Measurements from ENCODE around the gene POLD4.

POLD4 gene

GRCh38 chr11:67313125-67313890 lies 40.0 kb downstream of the POLD4 start:
- DNase-seq: no peak

GRCh38 chr11:67312187-67313021 lies 40.9 kb downstream of the POLD4 start:
- no peak for DNase-seq

GRCh38 chr11:67311556-67312082 lies 41.7 kb downstream of the POLD4 start:
- DNase-seq: no peak

GRCh38 chr11:67311051-67311555 lies 42.2 kb downstream of the POLD4 start:
- DNase-seq: no peak

GRCh38 chr11:67310246-67311050 lies 42.9 kb downstream of the POLD4 start:
- DNase-seq: no peak

DNA sequence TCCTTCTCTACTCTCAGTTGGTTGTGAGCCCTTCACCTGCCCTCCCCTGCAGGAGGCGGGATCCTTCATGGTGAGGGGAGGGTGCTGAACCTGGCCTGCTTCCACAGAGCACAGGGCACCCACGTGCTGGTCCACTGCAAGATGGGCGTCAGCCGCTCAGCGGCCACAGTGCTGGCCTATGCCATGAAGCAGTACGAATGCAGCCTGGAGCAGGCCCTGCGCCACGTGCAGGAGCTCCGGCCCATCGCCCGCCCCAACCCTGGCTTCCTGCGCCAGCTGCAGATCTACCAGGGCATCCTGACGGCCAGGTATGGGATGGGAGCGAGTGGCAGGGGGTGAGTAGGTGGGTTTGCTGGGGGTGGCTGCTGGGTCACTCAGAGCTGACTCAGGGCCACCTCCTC lies 43.7 kb downstream of the POLD4 start:
- DNase-seq: no peak

- no peak for DNase-seq
These were observed 44.2 kb downstream of the POLD4 start for GRCh38 chr11:67309166-67309565.

GRCh38 chr11:67308031-67308866 lies 45.1 kb downstream of the POLD4 start:
- DNase-seq: no peak

DNA sequence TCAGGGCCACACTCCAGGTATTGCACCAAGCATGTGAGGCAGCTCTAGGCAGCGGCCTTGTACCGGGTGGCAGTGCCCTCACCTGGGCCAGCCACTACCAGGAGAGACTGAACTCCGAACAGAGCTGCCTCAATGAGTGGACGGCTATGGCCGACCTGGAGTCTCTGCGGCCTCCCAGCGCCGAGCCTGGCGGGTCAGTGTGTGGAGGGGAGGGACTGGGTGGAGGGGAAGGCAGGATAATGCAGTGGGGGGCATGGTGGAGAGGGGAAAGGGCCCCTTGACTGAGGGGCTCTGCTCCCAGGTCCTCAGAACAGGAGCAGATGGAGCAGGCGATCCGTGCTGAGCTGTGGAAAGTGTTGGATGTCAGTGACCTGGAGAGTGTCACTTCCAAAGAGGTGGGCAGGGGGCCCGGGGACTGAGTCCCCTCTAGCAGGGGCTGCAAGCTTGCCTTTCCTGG lies 45.8 kb downstream of the POLD4 start:
- no peak for DNase-seq

GRCh38 chr11:67306769-67307544 lies 46.4 kb downstream of the POLD4 start:
- no peak for DNase-seq

GRCh38 chr11:67304511-67305113 lies 48.7 kb downstream of the POLD4 start:
- no peak for DNase-seq

GRCh38 chr11:67303835-67304411 lies 49.4 kb downstream of the POLD4 start:
- DNase-seq: no peak

GRCh38 chr11:67303132-67303834 lies 50.1 kb downstream of the POLD4 start, which contains the start of gene SSH3:
Gene SSH3 (plus strand): TSS chr11:67303530. CDS start chr11:67303626, 96 bp downstream.
- DNase-seq: peak; percentile 76

DNA sequence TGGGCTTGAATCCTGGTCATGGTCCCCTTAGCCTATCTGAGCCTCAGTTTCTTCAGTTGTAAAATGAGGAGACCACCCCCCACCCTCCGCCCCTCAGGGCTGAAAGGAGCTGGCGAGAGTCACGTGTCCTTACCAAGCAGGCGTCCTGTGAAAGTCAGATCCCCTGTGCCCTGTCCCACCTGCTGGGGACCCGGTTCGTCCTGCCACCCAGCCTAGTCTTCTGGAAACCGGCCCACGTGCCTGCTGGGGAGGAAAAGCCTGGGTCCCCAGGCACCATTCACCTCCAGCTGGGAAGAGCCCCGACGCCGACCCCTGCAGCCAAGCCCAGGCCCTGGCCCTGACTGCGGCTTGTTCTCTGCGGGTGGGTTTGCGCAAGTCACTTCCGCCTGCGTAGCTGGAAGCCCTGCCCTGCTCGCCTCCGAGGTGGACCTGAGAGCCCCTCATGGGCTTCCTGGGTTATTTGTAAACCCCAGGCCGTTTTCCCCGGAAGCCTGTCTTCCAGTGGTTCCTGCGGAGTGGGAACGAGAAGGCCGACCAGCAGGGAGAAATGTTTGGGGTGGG lies 50.7 kb downstream of the POLD4 start:
- peak; percentile 32 for DNase-seq

DNA sequence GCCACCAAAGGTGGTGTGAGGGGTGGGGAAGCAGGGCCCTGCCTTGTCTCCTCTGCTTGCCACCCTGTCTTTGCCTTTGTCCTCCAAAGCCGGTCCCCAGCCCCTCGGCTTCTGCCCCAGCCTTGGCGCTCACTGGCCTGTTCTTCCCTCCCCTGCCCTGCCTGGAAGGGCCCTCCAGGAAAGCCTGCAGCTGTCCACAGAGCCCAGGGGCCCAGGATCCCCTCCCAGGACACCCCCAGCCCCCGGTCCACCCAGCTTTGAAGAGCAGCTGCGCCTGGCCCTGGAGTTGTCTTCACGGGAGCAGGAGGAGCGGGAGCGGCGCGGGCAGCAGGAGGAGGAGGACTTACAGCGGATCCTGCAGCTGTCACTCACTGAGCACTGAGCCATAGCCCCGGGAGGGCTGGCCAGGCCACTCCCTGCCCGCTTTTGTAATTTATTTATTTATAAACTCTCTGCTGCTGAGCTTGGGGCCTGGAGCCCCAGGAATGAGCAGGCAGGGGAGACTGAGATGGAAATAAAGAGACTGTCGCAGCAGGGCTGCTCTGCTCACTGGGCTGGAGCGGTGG lies 51.3 kb downstream of the POLD4 start:
- peak; percentile 42 for DNase-seq

DNA sequence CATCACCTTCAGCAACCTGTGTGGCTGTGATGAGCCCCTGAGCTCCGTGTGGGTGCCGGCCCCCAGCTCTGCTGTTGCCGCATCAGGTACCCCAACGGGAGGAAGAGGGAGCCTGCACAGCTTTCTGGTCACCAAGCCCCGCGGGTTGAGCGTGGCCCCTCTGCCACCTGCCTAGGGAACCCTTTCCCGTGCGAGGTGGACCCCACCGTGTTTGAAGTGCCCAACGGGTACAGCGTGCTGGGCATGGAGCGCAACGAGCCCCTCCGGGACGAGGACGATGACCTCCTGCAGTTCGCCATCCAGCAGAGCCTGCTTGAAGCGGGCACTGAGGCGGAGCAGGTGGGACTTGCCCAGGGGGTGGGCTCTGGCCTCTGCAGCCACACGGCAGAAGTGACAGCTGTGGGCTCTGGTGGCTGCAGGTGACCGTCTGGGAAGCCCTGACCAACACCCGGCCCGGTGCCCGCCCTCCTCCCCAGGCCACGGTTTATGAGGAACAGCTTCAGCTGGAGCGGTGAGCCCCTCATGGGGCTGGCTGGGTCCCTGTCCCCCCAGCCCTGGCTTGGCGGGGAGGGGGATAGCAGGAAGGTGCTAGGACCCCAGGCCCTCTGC lies 51.9 kb downstream of the POLD4 start:
- no peak for DNase-seq
